Suprapubic skin (tissue), 4 donors: ENCODE measurements around the gene DAAM1.

Experiments
- CTCF ChIP-seq, 2 donors: fragments of 200-600 bp in 1 of 2; fragments of 450-650 bp in 1 of 2; sonication (generic) in 1 of 2; IDR thresholded peaks; one replicate each; pipeline ENCODE4 v1.5.1; 2016 to 2019; ENCODE audit warnings: antibody characterized with exemption in 2 of 2, mild to moderate bottlenecking in 1 of 2, moderate library complexity in 1 of 2
- EP300 ChIP-seq: sonication (generic); formaldehyde crosslinking; IDR thresholded peaks from one replicate; pipeline ENCODE4 v1.6.1; 2017; ENCODE audit warnings: antibody characterized with exemption
- POLR2AphosphoS5 ChIP-seq, 3 donors: sonication (generic); formaldehyde crosslinking; IDR thresholded peaks; one replicate each; pipeline ENCODE4 v1.6.1; 2017; ENCODE audit warnings: antibody characterized with exemption in 3 of 3

DNA sequence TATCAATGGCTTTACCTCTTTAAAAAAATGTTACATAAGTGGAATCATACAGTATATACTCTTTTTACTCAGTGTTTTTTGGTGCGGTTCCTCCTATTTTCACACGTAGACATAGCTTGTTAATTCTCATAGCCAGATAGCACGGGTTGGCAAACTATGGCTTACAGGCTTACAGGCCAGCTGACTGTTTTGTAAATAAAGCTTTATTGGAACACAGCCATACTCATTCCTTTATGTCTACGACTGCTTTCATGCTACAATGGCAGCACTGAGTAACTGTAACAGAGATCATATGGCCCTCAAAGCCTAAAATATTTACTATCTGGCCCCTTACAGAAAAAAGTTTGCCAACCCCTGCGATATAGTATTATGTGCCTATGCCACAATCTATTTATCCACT, 5.8 kb upstream of the DAAM1 start:
- TF ChIP-seq CTCF (IDR thresholded peaks at IDR 0.05) (no peak), EP300 (no peak), POLR2AphosphoS5 (IDR thresholded peaks at IDR 0.05) (no peak)
